ENCODE data around the gene VN1R5.
A peak's percentile ranks its signal among the peaks of the same experiment; 100 is the strongest.
"Not testable (repeated sequence)": the region's sequence is repeated elsewhere in the genome, so short reads cannot be mapped to it uniquely, and the experiment has no call there.

Gene VN1R5

GRCh38 chr1:247273013-247273412 is 17.1 kb downstream of the VN1R5 start:
- no peak for DNase-seq (ENCODE audit: low read depth)

GRCh38 chr1:247274605-247275256 is 18.9 kb downstream of the VN1R5 start:
- no peak for DNase-seq (ENCODE audit: low read depth)

- no peak for DNase-seq (ENCODE audit: low read depth)
Measured at GRCh38 chr1:247277191-247277590, 21.3 kb downstream of the VN1R5 start.

- no peak for DNase-seq (ENCODE audit: low read depth)
Measured at GRCh38 chr1:247281001-247281574, 25.2 kb downstream of the VN1R5 start.

GRCh38 chr1:247286134-247286670 is 30.3 kb downstream of the VN1R5 start:
- DNase-seq (ENCODE audit: low read depth) = no peak

- DNase-seq (ENCODE audit: low read depth) = no peak
Measured at GRCh38 chr1:247287460-247287859, 31.6 kb downstream of the VN1R5 start.

- no peak for DNase-seq (ENCODE audit: low read depth)
Measured at GRCh38 chr1:247288341-247288740, 32.5 kb downstream of the VN1R5 start.

- not testable (repeated sequence) for DNase-seq (ENCODE audit: low read depth)
Measured at GRCh38 chr1:247289274-247289892, 33.5 kb downstream of the VN1R5 start.

GRCh38 chr1:247290576-247290975 is 34.7 kb downstream of the VN1R5 start:
- DNase-seq (ENCODE audit: low read depth) = no peak

GRCh38 chr1:247291161-247291560 is 35.3 kb downstream of the VN1R5 start:
- DNase-seq (ENCODE audit: low read depth) = no peak

- peak; percentile 2 for DNase-seq (ENCODE audit: low read depth)
Measured at GRCh38 chr1:247291833-247292561, 36.1 kb downstream of the VN1R5 start.

- DNase-seq (ENCODE audit: low read depth) = no peak
Measured at GRCh38 chr1:247293047-247293446, 37.2 kb downstream of the VN1R5 start.

- DNase-seq (ENCODE audit: low read depth) = no peak
Measured at GRCh38 chr1:247294282-247294681, 38.4 kb downstream of the VN1R5 start.

GRCh38 chr1:247295274-247295684 is 39.4 kb downstream of the VN1R5 start:
- DNase-seq (ENCODE audit: low read depth) = no peak

GRCh38 chr1:247295746-247296145 is 39.9 kb downstream of the VN1R5 start:
- DNase-seq (ENCODE audit: low read depth) = no peak

GRCh38 chr1:247296599-247297180 is 40.8 kb downstream of the VN1R5 start:
- no peak for DNase-seq (ENCODE audit: low read depth)

- DNase-seq (ENCODE audit: low read depth) = no peak
Measured at GRCh38 chr1:247297263-247298123, 41.6 kb downstream of the VN1R5 start.

GRCh38 chr1:247298124-247298481 is 42.2 kb downstream of the VN1R5 start:
- no peak for DNase-seq (ENCODE audit: low read depth)

GRCh38 chr1:247298701-247299100 is 42.8 kb downstream of the VN1R5 start:
- DNase-seq (ENCODE audit: low read depth) = no peak

- no peak for DNase-seq (ENCODE audit: low read depth)
Measured at GRCh38 chr1:247299723-247300381, 44.0 kb downstream of the VN1R5 start.

All from activated T-cell treated with anti-CD3 and anti-CD28 coated beads for 48 hours (primary cell).